Choroid plexus epithelial cell (primary cell): ENCODE data around the gene KMT2E.

Experiments
- DNase-seq: peaks from one replicate; pipeline ENCODE4 v3.0.0-alpha.2; 2010; ENCODE audit warnings: low read depth
- H3K4me3 ChIP-seq: 2 replicates; pipeline ENCODE4 v1.5.1; 2011; ENCODE audit warnings: low read depth, mild to moderate bottlenecking, control low read depth, low read length, moderate library complexity
- CTCF ChIP-seq: conservative IDR thresholded peaks from 2 replicates; pipeline ENCODE4 v1.5.1; 2011; ENCODE audit warnings: low read depth, mild to moderate bottlenecking, control low read depth, inconsistent platforms, low read length, moderate library complexity

The KMT2E gene

DNA sequence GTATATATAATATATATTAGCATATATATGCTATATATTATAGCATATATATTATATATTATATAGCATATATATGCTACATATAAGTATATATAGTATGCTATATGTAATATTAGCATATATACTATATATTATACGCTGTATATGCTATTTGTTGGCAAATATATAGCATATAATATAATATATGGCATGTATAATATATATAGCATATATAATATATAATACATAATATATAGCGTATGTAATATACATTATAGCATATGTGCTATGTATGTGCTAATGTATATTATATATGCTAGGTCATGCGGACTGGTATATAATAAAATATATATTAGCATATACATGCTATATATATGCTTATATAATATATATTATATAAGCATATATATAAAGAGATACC lies 72.8 kb downstream of the KMT2E start:
- H3K4me3 ChIP-seq: no peak overlapping the region
- no peak for DNase-seq
- TF ChIP-seq CTCF: no peak

DNA sequence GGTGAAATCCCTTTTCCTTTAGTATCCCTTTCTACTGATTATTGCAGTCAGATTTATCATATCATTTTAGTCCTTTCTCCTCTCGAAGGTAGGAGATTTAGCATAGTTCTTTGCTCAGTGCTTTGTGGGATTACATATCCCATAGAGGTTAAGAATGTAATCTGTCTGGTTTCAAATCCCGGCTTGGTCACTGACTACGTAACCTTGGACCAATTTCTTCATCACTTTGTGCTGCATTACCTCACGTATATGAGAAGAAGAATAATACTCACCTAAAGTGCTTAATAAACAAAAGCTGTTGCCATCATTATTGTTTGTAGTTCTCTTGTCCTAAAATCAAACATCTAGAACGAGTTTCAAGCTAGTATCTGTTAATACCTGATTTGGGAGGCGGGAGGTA lies 74.0 kb downstream of the KMT2E start:
- no peak for DNase-seq
- no peak for TF ChIP-seq CTCF
- no peak overlapping the region for H3K4me3 ChIP-seq

GRCh38 chr7:105088456-105088855 lies 74.5 kb downstream of the KMT2E start:
- no peak for TF ChIP-seq CTCF
- H3K4me3 ChIP-seq: no peak overlapping the region
- DNase-seq: no peak

- TF ChIP-seq CTCF: no peak
- H3K4me3 ChIP-seq: no peak overlapping the region
These were observed 81.0 kb downstream of the KMT2E start for GRCh38 chr7:105094966-105095365.

DNA sequence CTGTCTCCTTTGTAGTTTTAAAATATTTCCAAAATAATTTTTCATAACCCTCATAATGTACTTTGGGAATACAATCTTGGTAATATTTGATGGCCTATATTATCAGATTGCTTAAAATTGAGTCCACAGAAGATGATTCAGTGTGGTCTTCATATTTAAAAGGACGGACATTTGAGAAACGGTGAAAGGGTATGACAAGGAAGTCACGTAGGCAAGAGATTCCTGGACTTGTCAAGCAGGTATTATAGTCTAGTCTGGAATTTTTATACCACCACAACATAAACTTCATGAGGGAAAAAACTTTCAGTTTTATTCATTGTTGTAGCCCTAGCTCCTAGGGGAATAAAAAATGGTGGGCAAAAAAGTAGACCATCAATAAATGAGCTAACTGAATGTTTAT lies 82.3 kb downstream of the KMT2E start:
- TF ChIP-seq CTCF: no peak
- no peak overlapping the region for H3K4me3 ChIP-seq
- no peak for DNase-seq

More at GRCh38 chr7:105094966-105095365, 81.0 kb downstream of the KMT2E start:
- no peak for DNase-seq

- TF ChIP-seq CTCF: no peak
- DNase-seq: peak; percentile 94
- H3K4me3 ChIP-seq: no peak overlapping the region
These were observed 83.6 kb downstream of the KMT2E start for GRCh38 chr7:105097619-105098018.

GRCh38 chr7:105098863-105099515 lies 85.0 kb downstream of the KMT2E start:
- peak; percentile 33 for DNase-seq
- no peak overlapping the region for H3K4me3 ChIP-seq
- TF ChIP-seq CTCF: no peak
